NCI-H2196 (cell line): ENCODE measurements around the gene CHD1.
A peak's percentile ranks its signal among the peaks of the same experiment; 100 is the strongest.

ENCODE experiments used
- DNase-seq: peaks from one replicate; lab custom pipeline; 2025; ENCODE audit not compliant: unreplicated experiment; lab: John Stamatoyannopoulos, UW

Gene CHD1

DNA sequence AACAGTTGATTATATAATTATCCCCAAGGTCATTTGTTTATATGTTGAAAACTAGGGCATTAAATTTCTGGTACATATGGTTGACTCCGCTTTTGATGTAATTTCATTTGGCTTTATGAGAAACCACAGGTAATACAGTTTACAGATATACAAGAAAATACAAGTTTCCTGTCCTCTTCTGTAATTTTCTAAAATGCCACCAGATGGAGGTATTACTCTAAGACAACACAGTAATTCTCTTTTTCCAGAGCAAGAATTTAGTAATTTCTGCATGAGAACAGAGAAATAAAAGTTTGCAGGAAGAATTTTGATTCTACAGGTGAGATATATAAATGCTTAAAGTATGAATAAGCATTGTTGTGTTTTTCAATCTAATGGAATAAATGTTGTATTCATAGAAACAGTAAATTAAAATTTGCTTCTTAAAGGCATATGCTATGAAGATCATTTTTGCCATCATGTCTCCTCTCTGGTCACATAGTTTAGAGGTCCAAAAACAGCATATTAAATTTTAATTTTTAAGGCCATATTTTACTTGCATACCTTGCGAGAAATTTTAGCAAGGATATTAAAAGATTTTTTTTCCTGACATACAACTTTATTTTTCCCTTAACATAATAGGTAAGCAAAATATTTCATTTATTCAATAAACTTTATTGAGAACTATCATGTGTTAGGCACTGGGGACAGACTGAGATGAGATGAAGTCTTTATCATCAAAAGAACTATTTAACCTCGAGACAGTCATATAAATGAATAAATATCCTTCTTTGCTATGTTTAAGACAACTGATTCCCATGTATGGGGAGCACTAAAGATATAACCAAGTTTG lies 22.7 kb downstream of the CHD1 start:
- peak; percentile 49 for DNase-seq

DNA sequence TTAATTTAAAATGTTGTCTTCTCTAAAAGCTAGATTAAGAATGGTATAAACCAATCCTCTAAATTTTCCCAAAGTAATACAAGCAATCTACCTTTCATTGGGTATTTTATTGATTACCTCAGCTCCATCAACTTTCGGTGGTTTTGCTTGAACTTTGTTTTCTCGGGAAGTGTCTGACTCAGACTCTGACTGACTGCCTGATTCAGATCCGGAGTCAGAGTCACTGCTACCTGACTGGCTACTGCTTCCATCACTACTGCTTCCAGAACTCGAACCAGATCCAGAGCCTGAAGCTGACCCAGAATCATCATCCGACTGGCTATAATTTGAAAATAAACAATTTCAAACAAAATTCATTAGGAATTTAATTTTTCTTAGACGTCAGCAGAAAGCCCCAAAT lies 24.0 kb downstream of the CHD1 start:
- DNase-seq = no peak

DNA sequence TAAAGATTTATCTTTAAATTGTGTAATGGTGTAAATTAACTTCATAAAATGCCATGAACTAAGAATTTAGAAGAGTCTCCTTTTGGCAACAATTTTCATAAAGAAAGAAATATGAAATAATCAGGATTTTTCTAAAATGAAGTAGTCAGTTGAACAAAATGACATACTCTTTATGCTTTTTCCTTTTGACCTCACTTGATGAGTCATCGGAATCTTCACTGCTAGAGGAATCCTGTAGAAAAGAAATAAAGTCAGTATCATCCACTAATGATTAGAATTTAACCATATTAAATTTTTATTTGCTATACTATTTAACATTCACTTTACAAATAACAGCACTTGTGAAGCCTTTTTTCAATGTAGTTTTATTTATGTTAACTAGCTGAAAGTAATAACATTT lies 26.1 kb downstream of the CHD1 start:
- DNase-seq = no peak

DNA sequence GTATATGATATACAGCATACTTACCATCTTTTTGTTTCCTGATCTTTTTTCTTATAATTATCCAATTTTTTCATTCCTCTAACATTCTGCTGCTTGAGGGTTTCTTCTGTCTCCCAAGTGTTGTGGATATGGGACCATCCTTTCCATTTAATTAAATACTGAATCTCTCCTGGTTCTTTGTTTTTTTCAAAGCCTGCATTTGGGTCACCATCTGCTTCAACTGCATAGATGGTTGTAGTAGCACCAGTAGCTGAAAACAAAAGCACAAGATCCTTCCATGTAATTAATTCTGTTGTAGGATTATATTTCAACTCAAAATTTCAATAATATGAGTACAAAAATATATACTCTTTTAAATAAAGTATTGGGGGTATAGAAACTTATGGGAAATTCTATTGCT lies 29.4 kb downstream of the CHD1 start:
- DNase-seq = no peak

DNA sequence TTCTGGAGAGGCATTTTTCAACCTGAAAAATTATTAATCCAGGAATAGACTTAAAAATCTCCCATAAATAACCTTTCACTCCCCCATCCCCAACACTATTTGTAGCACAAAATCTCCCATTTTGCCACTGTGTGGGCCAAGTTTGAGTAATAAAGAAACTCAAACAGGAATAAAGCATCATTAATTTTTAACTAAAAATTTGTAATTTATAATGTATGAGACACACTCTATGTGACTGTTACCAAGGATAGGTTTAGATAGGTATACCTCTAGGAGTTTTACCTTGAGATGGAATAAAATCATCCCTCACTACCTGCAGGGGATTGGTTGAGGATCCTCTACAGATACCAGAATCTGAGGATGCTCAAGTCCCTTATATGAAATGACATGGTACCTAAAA lies 30.1 kb downstream of the CHD1 start:
- no peak for DNase-seq

DNA sequence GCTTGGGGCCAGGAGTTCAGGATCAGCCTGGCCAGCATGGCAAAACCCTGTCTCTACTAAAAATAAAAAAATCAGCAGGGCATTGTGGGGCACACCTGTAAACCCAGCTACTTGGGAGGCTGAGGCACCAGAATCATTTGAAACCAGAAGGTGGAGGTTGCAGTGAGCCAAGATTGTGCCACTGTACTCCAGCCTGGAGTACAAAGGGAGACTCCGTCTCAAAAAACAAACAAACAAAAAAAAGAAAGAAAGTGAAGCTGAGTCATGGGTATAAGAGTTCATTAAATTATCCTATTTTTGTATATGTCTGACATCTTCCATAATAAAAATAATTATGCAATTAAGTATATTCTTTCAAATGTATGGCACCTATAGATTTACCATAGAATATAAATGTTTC lies 37.2 kb downstream of the CHD1 start:
- no peak for DNase-seq

DNA sequence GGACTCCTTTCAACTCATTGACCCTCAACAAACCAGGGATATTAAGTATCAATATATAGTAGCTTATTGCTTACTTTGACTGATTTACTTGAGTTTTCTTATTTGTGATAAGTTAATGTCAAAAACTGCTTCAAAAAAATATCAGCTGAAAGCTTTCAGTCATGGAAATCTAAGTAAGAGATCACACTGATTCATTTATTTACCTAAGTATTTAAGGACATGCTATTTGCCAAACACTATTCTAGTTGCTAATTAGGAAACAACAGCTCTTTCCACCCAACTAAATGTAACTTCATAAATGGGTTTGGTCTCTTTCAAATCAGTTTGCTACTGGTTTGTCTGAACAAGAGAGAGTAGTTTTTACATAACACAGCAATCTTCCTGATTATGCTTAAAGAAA lies 48.2 kb downstream of the CHD1 start:
- no peak for DNase-seq

DNA sequence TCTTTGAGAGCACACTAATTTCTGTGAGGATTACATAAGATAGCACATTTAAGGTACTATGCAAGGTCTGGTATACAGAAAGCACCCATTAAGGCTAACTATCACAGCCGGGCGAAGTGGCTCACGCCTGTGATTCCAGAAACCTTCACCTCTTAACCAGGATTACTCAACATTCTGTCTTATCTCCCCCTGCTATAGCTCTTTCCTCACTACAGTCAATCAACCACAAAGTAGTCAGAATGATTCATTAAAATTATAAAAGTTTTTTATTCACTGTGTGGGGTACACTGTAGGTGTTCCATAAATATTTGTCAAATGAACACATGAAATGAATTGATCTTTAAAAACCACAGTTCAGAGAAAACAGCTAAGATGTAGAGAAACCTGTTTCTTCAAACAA lies 48.7 kb downstream of the CHD1 start:
- DNase-seq = no peak

DNA sequence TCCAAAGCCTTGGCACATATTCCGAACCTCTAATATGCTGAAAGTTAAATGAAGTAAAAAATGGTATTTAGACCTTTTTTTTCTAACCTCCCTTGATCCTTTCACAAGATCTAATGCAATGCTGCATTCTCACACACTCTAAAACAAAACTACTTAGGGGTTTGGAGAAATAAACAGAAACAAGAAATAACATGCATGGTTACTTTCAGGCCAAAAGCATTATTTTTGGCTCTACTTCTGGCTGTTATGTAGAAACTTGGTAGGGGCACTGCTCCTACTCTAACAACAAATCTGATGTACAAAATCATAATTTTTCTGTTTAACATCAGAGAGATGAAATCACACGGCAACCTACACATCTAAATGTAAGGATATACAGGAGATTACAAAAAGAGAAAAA lies 51.2 kb downstream of the CHD1 start:
- no peak for DNase-seq

DNA sequence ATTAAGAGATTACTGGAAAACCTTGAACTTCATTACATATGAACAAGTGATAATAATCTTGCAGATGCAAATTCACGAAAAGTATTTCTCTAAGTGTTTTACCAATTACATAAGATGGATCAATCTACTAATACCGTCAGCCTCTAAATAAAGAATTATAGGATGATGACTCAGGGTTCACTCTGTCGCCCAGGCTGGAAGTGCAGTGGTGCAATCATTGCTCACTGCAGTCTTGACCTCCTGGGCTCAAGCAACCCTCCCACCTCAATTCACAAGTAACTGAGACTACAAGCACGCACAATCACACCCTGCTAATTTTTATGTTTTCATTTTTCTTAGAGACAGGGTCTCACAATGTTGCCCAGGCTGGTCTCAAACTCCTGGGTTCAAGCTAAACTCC lies 56.1 kb downstream of the CHD1 start:
- DNase-seq = no peak

DNA sequence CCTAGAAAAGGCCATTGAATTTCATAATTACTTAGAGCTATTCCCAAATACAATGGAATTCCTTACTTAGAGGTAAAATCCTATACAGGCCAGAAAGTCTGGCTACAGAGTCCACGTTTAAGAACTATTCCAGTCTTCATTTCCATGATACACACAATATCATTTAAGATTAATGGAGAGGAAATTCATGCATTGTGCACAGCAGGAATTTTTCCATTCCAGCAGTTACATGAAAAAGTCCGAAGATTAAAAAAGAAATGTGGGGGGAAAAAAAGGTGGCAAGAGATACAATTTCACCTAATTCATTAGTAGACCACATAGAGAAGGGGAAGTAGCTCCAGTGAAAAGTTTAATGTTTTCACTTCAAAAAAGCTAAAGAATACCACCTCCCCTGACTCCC lies 63.1 kb downstream of the CHD1 start:
- DNase-seq = no peak

DNA sequence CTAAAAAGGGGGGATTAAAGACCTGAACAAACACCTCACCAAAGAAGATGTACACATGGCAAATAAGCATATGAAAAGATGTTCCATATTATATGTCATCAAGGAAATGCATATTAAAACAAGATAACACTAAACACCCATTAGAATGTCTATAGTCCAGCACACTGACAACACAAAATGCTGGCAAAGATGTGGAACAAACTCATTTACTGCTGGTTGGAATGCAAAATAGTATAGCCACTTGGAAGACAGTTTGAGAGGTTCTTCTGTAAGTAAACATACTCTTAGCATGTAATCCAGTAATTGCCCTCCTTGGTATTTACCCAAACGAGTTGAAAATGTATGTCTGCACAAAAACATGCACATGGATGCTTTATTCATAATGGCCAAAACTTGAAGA lies 81.8 kb downstream of the CHD1 start:
- no peak for DNase-seq

DNA sequence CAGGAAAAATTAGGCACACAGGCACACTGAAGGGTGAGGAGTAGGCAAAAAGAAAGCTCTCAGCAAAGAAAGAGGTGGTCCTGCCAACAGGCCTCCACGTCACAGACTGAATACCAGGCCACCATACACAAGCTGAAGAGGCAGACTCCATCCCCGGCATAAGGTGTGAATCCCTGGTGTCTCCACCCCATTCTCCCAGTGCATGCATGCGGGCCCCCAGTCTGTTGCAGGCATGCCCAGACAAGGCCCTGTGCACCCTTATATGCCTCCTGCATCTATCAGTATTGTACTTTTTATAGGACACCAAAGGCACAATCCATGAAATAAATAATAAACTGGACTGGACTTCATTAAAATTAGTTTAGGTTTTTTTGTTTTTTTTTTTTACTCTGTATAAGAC lies 82.3 kb downstream of the CHD1 start:
- DNase-seq = no peak

DNA sequence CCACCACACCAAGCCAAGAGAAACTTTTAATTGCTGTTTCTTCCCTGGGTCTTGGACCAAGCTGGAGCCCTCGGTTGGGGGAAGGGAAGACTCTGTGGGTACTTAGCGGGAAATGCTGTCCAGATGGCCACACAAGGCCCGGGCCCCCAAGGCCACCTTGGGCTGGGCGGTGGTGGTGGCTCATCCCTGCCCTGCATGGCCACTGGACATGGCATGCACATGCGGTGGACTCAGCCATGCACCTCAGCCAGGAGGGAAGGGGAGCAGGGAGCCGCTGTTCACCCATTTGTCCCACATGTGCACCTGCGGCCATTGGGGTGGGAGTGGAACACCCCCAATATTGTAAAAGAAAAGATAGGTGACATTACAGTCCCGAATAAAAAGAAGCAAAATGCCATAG lies 82.9 kb downstream of the CHD1 start:
- no peak for DNase-seq

DNA sequence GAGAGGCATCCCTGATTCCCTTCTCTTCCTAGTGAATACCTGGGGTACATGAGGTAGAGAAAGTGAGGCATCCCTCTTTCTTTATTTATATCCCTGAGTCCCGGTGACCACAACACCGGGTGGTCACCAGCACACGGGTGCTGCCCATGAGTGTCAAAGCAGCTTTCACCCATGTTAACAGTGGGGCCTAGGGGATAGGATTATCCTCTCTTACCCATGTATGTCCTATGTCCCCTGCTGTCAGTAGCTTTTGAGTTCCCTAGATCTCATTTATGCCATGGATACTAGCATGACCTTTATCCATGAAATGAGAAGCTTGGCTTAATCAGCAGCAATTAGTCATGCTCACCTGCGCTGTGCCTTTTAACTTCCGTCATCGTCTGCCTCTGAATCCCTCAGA lies 83.9 kb downstream of the CHD1 start:
- DNase-seq = no peak

DNA sequence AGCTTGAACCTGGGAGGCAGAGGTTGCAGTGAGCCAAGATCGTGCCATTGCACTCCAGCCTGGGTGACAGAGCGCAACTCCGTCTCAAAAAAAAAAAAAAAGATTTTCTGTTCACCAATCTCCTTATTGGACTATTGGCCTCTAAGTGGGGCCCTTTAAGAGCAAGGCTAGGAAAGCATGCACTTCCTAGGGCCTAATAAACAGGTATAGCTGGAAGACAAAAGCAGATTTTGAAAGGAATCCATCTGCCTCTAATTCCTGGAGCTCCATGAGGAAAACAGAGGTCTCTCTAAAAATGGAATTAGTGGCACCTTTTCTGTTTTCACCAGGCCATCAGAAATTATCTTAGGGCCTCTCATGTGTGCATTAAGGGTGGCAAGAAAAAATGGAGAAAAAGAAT lies 85.3 kb downstream of the CHD1 start:
- DNase-seq = no peak

DNA sequence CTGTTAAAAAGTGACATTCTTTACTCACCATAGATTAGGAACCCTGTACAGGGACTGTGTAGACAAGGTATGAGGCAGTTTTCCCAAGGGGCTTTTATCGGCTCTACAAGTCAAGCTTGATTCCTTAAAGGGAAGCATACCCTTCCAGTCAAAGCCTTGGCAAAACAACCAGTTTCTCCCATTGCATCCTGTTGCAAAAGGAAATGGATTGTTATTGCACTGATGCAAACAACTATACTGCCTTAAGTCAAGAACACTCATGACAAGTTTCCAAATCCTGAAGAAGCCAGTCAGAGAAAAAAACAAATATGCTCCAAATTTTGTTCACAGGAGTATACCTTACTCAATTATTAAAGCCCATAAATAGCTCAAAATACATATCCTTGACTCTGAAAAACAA lies 87.9 kb downstream of the CHD1 start:
- no peak for DNase-seq

DNA sequence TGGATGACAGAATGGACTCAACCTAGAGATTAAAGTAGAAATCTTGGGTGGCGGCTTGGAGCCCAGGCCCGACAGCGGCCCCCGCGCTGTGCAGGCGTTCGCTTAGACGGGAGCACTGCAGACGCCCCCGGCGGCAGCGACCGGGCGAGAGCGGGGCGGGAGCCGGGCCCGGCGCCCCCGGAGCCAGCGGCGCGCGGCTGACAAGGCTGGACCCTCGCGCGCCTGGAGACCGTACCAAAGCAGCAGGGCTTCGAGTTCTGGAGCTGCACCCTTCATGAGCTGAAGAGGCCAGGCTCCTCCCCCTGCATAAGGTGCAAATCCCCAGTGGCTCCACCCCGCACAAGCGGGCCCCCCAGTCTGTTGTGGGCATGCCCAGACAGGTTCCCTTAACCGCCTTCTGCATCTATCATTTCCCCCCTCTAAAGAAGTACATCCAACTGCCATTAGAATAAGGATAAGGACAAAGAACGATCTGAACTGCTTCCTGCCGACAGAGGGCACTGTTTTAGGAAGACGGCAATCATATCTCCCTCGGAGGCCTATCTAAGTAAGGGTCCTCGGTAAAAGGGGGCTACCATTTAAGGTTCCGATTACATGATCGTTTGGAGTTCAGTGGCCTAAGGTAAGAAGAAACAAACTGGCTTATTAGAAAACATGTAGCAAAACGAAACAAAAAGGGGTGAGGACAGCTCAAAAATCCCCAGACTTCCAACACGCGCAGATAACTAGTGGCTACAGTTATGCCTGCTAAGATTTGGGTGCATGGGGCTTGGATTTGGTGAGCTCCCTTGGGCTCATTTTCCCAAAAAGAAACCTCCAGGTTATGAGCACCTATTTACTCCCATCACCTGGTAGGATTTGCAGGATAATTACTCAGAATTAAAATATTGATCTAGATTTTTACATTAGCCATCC lies 89.1 kb downstream of the CHD1 start:
- DNase-seq = no peak

DNA sequence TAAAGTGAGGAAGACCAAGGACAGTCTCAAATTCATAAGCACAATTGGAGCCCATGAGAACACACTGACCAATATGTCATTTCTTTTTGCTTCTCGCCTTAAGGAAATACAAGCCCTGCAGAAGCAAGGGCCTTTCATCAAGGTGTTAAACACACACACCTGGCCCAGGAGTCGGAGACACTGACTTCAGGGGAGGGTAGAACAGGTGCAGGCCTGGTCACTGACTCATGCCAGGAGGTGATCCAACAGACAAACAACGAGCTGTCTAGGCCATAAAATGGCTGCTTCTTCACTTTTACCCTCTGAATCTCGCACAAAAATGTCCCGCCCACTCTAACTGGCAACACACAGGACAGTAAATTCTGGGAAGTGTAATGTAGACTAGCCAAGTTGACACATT lies 92.6 kb downstream of the CHD1 start:
- peak; percentile 10 for DNase-seq

DNA sequence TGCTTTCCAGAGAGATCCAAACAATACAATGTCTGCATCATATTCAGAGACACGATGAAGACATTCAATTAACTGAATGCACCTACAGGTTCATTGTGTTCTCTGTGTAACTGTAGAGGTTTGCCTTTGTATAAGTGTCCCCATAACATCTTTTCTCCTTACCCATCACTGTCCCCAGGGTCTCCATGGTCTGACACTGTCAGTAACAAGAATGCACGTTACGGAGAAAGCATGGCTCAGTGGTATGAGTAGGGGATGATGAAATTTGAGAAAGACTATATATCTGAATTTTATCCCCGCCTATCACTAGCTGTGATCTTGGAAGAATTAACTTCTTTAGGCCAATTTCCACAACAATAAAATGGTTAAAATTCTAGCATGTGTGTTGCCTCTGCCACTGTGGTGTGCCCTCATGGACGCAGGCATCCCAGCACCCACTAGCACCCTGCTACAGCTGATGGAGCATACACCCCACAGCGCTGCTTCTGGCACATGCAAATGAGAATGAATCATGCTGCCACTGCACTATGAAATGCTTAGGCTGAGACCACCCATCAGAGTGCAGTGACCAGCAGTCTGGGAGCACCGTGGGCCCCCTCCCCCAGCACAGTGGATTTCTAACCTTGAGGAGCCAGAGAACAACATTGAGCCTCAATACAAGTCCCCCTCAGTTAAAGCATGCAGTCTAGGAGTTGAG lies 101.1 kb downstream of the CHD1 start:
- no peak for DNase-seq

DNA sequence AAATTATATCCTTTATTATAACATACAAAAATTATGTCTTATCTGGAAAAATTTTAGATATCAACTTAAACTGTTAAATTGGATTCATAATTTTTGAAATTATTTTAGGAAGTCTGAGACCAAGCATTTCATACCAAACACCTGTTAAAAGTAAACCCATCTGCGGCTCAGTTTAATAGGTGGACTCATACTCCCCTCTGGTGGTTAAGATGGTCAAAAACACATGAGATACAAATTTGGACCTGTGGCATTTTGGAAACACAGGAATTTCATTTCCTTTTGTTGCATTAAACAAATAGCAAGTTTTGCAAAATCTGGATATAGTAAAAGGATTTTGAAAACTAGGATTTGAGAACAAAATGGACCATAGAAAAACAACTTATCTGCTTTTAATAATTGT lies 101.6 kb downstream of the CHD1 start:
- DNase-seq = peak; percentile 39
